Left ventricle myocardium superior (tissue), 1 donor: ENCODE data around the gene TNIP1. TPM values are rescaled to one million over a fixed set of nuclear protein-coding genes. Genes with fewer than 3 reads are reported as not detected.

Source experiments
- ATAC-seq: fragments of 200-7000 bp; cut with Tn5 transposase; one replicate; pipeline ENCODE4 v1.9.1; 2020; ENCODE audit warnings: mild to moderate bottlenecking, moderate library complexity
- DNase-seq: peaks from one replicate; pipeline ENCODE4 v3.0.0-alpha.2; 2020
- intact Hi-C: fragments of 100-400 bp; cut with micrococcal nuclease; formaldehyde crosslinking; loops from one replicate; pipeline ENCODE4 v1.11.0; 2022
- total RNA-seq: library from RNA; stranded (reverse); fragmentation: NEBNext Ultra II Directional; extraction: Animal tissue kit (Norgen Biotek cat#: 25700); gene quantifications from one replicate; pipeline ENCODE4 v1.2.1, GENCODE V29; 2021
- donor health status: DM: no; HTN: yes; CAD: no; lungs with severe emphysema.

The TNIP1 gene
- total RNA-seq, 1 donor from 2014 or later: 137 TPM

DNA sequence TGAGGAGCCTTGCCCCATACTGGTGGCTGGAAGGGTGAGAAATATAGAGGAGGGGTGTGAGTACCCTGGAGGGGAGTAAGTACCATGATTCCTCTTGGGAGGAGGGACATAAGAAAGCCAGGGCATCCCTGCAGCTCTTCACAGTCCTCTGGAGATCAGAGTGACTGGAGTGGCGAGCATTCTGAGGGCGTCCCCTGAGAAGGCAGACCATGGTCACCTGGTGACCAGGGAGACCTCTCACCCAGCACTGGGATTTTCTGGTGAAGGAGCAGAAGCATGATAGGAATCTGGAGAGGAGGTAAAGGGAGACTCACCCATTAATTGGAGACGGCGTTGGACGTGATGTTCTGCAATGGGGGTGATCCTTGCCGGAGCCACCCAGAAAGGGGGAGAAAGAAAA is 88.1 kb downstream of the TNIP1 start:
- DNase-seq (no peak), ATAC-seq (no peak)
- intact Hi-C loops: no loop called here

GRCh38 chr5:150989695-150990094 is 91.1 kb downstream of the TNIP1 start:
- DNase-seq (no peak), ATAC-seq (peak; percentile 45)
- intact Hi-C loops: no loop called here

- no peak for DNase-seq
- ATAC-seq: no peak
- intact Hi-C loops: no loop called here
Observed at GRCh38 chr5:150987746-150988145, 93.1 kb downstream of the TNIP1 start.

Other genes starting within 250 kb of the TNIP1 start
- not detected for gene IRGM, start 234.5 kb downstream of the TNIP1 start, total RNA-seq
- 0.69 TPM for gene ZNF300, start 176.1 kb downstream of the TNIP1 start, total RNA-seq
- gene GPX3, start 60.4 kb downstream of the TNIP1 start, total RNA-seq: 537 TPM
- gene ANXA6, start 76.7 kb upstream of the TNIP1 start, total RNA-seq: 214 TPM
- gene CCDC69, start 143.1 kb upstream of the TNIP1 start, total RNA-seq: 178 TPM
- gene GM2A, start 172.2 kb upstream of the TNIP1 start, total RNA-seq: 32.1 TPM
- not detected for gene SLC36A3, start 222.7 kb upstream of the TNIP1 start, total RNA-seq